A204.1 (cell line): ENCODE results near the gene MAPKAPK2.

Experiments used
- FAIRE-seq: peaks from 2 replicates; lab custom pipeline; 2012; peaks lifted over from hg19 to GRCh38; lab: Jason Lieb, UNC

The MAPKAPK2 gene

GRCh38 chr1:206704226-206704625, 19.5 kb downstream of the MAPKAPK2 start:
- FAIRE-seq = no peak

GRCh38 chr1:206705191-206705590, 20.5 kb downstream of the MAPKAPK2 start:
- FAIRE-seq = no peak

- no peak for FAIRE-seq
Observed at GRCh38 chr1:206705726-206706297, 21.1 kb downstream of the MAPKAPK2 start.

- FAIRE-seq = no peak
Observed at GRCh38 chr1:206706298-206706791, 21.6 kb downstream of the MAPKAPK2 start.

- FAIRE-seq = no peak
Observed at GRCh38 chr1:206706806-206707366, 22.2 kb downstream of the MAPKAPK2 start.

GRCh38 chr1:206708058-206708457, 23.4 kb downstream of the MAPKAPK2 start:
- no peak for FAIRE-seq

- no peak for FAIRE-seq
Observed at GRCh38 chr1:206708882-206709281, 24.2 kb downstream of the MAPKAPK2 start.

GRCh38 chr1:206709322-206709721, 24.6 kb downstream of the MAPKAPK2 start:
- no peak for FAIRE-seq

GRCh38 chr1:206709772-206710459, 25.2 kb downstream of the MAPKAPK2 start:
- no peak for FAIRE-seq

GRCh38 chr1:206710460-206710823, 25.7 kb downstream of the MAPKAPK2 start:
- no peak for FAIRE-seq

GRCh38 chr1:206713070-206713469, 28.4 kb downstream of the MAPKAPK2 start:
- FAIRE-seq = no peak

- FAIRE-seq = no peak
Observed at GRCh38 chr1:206713910-206714312, 29.2 kb downstream of the MAPKAPK2 start.

GRCh38 chr1:206714331-206715058, 29.8 kb downstream of the MAPKAPK2 start:
- FAIRE-seq = no peak

- FAIRE-seq = no peak
Observed at GRCh38 chr1:206715120-206715519, 30.4 kb downstream of the MAPKAPK2 start.

GRCh38 chr1:206715552-206716158, 30.9 kb downstream of the MAPKAPK2 start:
- FAIRE-seq = no peak

GRCh38 chr1:206716159-206716869, 31.6 kb downstream of the MAPKAPK2 start:
- no peak for FAIRE-seq

GRCh38 chr1:206716870-206717673, 32.4 kb downstream of the MAPKAPK2 start:
- FAIRE-seq = no peak

- no peak for FAIRE-seq
Observed at GRCh38 chr1:206717674-206717989, 32.9 kb downstream of the MAPKAPK2 start.

GRCh38 chr1:206719169-206719839, 34.6 kb downstream of the MAPKAPK2 start:
- FAIRE-seq = no peak

- no peak for FAIRE-seq
Observed at GRCh38 chr1:206721454-206721853, 36.7 kb downstream of the MAPKAPK2 start.
